GM12872 (cell line): ENCODE results near the gene ACTN3.

Source experiments
- CTCF ChIP-seq: IDR thresholded peaks from 3 replicates; pipeline ENCODE4 v1.5.1; 2011; ENCODE audit warnings: low read depth, mild to moderate bottlenecking, low read length, moderate library complexity; ENCODE audit not compliant: insufficient read depth

Gene ACTN3

GRCh38 chr11:66600219-66600618, 53.5 kb downstream of the ACTN3 start:
- TF ChIP-seq CTCF: no peak

GRCh38 chr11:66600631-66601233, 54.0 kb downstream of the ACTN3 start:
- TF ChIP-seq CTCF: no peak

- TF ChIP-seq CTCF: no peak
Observed at GRCh38 chr11:66603072-66603471, 56.4 kb downstream of the ACTN3 start.

GRCh38 chr11:66604155-66604554, 57.5 kb downstream of the ACTN3 start:
- TF ChIP-seq CTCF: no peak

- TF ChIP-seq CTCF: no peak
Observed at GRCh38 chr11:66607126-66607834, 60.6 kb downstream of the ACTN3 start.

- TF ChIP-seq CTCF: no peak
Observed at GRCh38 chr11:66609721-66610617, 63.3 kb downstream of the ACTN3 start.

- TF ChIP-seq CTCF: no peak
Observed at GRCh38 chr11:66612458-66612857, 65.8 kb downstream of the ACTN3 start.
